WTC11 (cell line): ENCODE data around the gene NRSN2. TPM values are rescaled to one million over a fixed set of nuclear protein-coding genes. Genes with fewer than 3 reads are reported as not detected.

Experiments used
- AFF4 ChIP-seq: sonication (generic); formaldehyde crosslinking; IDR thresholded peaks from 2 replicates; pipeline ENCODE4 v1.8.1; 2023; ENCODE audit warnings: mild to moderate bottlenecking, missing genetic modification reagents, borderline replicate concordance
- ATF1 ChIP-seq: sonication (generic); formaldehyde crosslinking; IDR thresholded peaks from 2 replicates; pipeline ENCODE4 v1.8.1; 2023; ENCODE audit warnings: mild to moderate bottlenecking, moderate library complexity, missing genetic modification reagents
- ESRRA ChIP-seq: sonication (generic); formaldehyde crosslinking; IDR thresholded peaks from 2 replicates; pipeline ENCODE4 v1.8.1; 2022; ENCODE audit warnings: mild to moderate bottlenecking, missing genetic modification reagents, borderline replicate concordance
- FOXK1 ChIP-seq: sonication (generic); formaldehyde crosslinking; IDR thresholded peaks from 2 replicates; pipeline ENCODE4 v1.8.0; 2022; ENCODE audit warnings: mild to moderate bottlenecking, moderate library complexity, missing genetic modification reagents
- FOXP1 ChIP-seq: sonication (generic); formaldehyde crosslinking; IDR thresholded peaks from 2 replicates; pipeline ENCODE4 v1.8.0; 2022; ENCODE audit warnings: missing genetic modification reagents, mild to moderate bottlenecking, moderate library complexity, borderline replicate concordance
- HMGA2 ChIP-seq: fragments of 250-450 bp; sonication (Bioruptor Pico); IDR thresholded peaks from 2 replicates; pipeline ENCODE4 v1.4.0; 2021; ENCODE audit warnings: mild to moderate bottlenecking, moderate library complexity
- JUN ChIP-seq: sonication (generic); formaldehyde crosslinking; IDR thresholded peaks from 2 replicates; pipeline ENCODE4 v1.8.0; 2023; ENCODE audit warnings: mild to moderate bottlenecking, missing genetic modification reagents
- KAT7 ChIP-seq: sonication (generic); formaldehyde crosslinking; IDR thresholded peaks from 2 replicates; pipeline ENCODE4 v1.8.1; 2023; ENCODE audit warnings: missing genetic modification reagents, mild to moderate bottlenecking, borderline replicate concordance
- NR3C1 ChIP-seq: sonication (generic); formaldehyde crosslinking; conservative IDR thresholded peaks from 2 replicates; pipeline ENCODE4 v1.8.1; 2023; ENCODE audit warnings: low read depth, mild to moderate bottlenecking, missing genetic modification reagents
- ZBTB21 ChIP-seq: sonication (generic); formaldehyde crosslinking; IDR thresholded peaks from 2 replicates; pipeline ENCODE4 v1.8.1; 2023; ENCODE audit warnings: mild to moderate bottlenecking, missing genetic modification reagents, borderline replicate concordance
- ZNF138 ChIP-seq: sonication (generic); formaldehyde crosslinking; conservative IDR thresholded peaks from 2 replicates; pipeline ENCODE4 v1.8.1; 2022; ENCODE audit warnings: mild to moderate bottlenecking, moderate library complexity, missing genetic modification reagents
- ZNF219 ChIP-seq: sonication (generic); formaldehyde crosslinking; IDR thresholded peaks from 2 replicates; pipeline ENCODE4 v1.8.0; 2023; ENCODE audit warnings: missing genetic modification reagents, mild to moderate bottlenecking, borderline replicate concordance
- ZSCAN18 ChIP-seq: fragments of 250-450 bp; sonication (Bioruptor Pico); IDR thresholded peaks from 2 replicates; pipeline ENCODE4 v2.1.2; 2022; ENCODE audit warnings: mild to moderate bottlenecking, moderate library complexity
- total RNA-seq: library from RNA; stranded (reverse); gene quantifications from 3 replicates; pipeline ENCODE4 v1.2.3, GENCODE V29; 2021
- TF ChIP-seq, protein P1 (sequence below): sonication (generic); formaldehyde crosslinking; IDR thresholded peaks from 2 replicates; pipeline ENCODE4 v1.8.1; 2022; ENCODE audit warnings: missing genetic modification reagents, borderline replicate concordance
- TF ChIP-seq, protein P2 (sequence below): sonication (generic); formaldehyde crosslinking; IDR thresholded peaks from 2 replicates; pipeline ENCODE4 v1.8.1; 2023; ENCODE audit warnings: mild to moderate bottlenecking, moderate library complexity, missing genetic modification reagents
- TF ChIP-seq, protein P3 (sequence below): sonication (generic); formaldehyde crosslinking; IDR thresholded peaks from 2 replicates; pipeline ENCODE4 v1.8.1; 2022; ENCODE audit warnings: low read depth, missing genetic modification reagents, borderline replicate concordance
- TF ChIP-seq, protein P4 (sequence below): sonication (generic); formaldehyde crosslinking; IDR thresholded peaks from 2 replicates; pipeline ENCODE4 v1.8.0; 2023; ENCODE audit warnings: mild to moderate bottlenecking, missing genetic modification reagents
- TF ChIP-seq, protein P5 (sequence below): sonication (generic); formaldehyde crosslinking; IDR thresholded peaks from 2 replicates; pipeline ENCODE4 v1.8.1; 2023; ENCODE audit warnings: mild to moderate bottlenecking, missing genetic modification reagents

The NRSN2 gene
- total RNA-seq, 1 experiment from 2014 or later = 23.0 TPM

GRCh38 chr20:324177-325044 is 22.5 kb upstream of the NRSN2 start (continued):
- TF ChIP-seq, protein P1, sequence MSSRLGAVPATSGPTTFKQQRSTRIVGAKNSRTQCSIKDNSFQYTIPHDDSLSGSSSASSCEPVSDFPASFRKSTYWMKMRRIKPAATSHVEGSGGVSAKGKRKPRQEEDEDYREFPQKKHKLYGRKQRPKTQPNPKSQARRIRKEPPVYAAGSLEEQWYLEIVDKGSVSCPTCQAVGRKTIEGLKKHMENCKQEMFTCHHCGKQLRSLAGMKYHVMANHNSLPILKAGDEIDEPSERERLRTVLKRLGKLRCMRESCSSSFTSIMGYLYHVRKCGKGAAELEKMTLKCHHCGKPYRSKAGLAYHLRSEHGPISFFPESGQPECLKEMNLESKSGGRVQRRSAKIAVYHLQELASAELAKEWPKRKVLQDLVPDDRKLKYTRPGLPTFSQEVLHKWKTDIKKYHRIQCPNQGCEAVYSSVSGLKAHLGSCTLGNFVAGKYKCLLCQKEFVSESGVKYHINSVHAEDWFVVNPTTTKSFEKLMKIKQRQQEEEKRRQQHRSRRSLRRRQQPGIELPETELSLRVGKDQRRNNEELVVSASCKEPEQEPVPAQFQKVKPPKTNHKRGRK = 0 out of 2 replicates have a peak, but pooled peaks have one; percentile 18
- TF ChIP-seq HMGA2 (CRISPR knock-in tag) = no peak
- peak; percentile 78; the same call in 1 of the 2 replicates for TF ChIP-seq ZNF219
- TF ChIP-seq, protein P2, sequence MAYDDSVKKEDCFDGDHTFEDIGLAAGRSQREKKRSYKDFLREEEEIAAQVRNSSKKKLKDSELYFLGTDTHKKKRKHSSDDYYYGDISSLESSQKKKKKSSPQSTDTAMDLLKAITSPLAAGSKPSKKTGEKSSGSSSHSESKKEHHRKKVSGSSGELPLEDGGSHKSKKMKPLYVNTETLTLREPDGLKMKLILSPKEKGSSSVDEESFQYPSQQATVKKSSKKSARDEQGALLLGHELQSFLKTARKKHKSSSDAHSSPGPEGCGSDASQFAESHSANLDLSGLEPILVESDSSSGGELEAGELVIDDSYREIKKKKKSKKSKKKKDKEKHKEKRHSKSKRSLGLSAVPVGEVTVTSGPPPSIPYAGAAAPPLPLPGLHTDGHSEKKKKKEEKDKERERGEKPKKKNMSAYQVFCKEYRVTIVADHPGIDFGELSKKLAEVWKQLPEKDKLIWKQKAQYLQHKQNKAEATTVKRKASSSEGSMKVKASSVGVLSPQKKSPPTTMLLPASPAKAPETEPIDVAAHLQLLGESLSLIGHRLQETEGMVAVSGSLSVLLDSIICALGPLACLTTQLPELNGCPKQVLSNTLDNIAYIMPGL (CRISPR knock-in tag) = peak; percentile 61; the same call in 1 of the 2 replicates
- TF ChIP-seq ATF1 (CRISPR knock-in tag) = no peak
- no peak for TF ChIP-seq JUN
- peak; percentile 95 for TF ChIP-seq FOXK1 (CRISPR knock-in tag)
- TF ChIP-seq FOXP1 (CRISPR knock-in tag) = peak; percentile 96
- TF ChIP-seq ZNF138 (CRISPR knock-in tag) = 0 out of 2 replicates have a peak, but pooled peaks have one; percentile 36
- no peak for TF ChIP-seq ZSCAN18 (CRISPR knock-in tag)
- TF ChIP-seq AFF4 = no peak
- TF ChIP-seq ESRRA = peak; percentile 95
- TF ChIP-seq ZBTB21 (CRISPR knock-in tag) = no peak
- TF ChIP-seq, protein P3, sequence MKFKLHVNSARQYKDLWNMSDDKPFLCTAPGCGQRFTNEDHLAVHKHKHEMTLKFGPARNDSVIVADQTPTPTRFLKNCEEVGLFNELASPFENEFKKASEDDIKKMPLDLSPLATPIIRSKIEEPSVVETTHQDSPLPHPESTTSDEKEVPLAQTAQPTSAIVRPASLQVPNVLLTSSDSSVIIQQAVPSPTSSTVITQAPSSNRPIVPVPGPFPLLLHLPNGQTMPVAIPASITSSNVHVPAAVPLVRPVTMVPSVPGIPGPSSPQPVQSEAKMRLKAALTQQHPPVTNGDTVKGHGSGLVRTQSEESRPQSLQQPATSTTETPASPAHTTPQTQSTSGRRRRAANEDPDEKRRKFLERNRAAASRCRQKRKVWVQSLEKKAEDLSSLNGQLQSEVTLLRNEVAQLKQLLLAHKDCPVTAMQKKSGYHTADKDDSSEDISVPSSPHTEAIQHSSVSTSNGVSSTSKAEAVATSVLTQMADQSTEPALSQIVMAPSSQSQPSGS (CRISPR knock-in tag) = 0 out of 2 replicates have a peak, but pooled peaks have one; percentile 47
- TF ChIP-seq KAT7 (CRISPR knock-in tag) = no peak
- TF ChIP-seq NR3C1 = no peak
- TF ChIP-seq, protein P4, sequence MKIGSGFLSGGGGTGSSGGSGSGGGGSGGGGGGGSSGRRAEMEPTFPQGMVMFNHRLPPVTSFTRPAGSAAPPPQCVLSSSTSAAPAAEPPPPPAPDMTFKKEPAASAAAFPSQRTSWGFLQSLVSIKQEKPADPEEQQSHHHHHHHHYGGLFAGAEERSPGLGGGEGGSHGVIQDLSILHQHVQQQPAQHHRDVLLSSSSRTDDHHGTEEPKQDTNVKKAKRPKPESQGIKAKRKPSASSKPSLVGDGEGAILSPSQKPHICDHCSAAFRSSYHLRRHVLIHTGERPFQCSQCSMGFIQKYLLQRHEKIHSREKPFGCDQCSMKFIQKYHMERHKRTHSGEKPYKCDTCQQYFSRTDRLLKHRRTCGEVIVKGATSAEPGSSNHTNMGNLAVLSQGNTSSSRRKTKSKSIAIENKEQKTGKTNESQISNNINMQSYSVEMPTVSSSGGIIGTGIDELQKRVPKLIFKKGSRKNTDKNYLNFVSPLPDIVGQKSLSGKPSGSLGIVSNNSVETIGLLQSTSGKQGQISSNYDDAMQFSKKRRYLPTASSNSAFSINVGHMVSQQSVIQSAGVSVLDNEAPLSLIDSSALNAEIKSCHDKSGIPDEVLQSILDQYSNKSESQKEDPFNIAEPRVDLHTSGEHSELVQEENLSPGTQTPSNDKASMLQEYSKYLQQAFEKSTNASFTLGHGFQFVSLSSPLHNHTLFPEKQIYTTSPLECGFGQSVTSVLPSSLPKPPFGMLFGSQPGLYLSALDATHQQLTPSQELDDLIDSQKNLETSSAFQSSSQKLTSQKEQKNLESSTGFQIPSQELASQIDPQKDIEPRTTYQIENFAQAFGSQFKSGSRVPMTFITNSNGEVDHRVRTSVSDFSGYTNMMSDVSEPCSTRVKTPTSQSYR (CRISPR knock-in tag) = peak; percentile 65; the same call in 1 of the 2 replicates
- TF ChIP-seq, protein P5, sequence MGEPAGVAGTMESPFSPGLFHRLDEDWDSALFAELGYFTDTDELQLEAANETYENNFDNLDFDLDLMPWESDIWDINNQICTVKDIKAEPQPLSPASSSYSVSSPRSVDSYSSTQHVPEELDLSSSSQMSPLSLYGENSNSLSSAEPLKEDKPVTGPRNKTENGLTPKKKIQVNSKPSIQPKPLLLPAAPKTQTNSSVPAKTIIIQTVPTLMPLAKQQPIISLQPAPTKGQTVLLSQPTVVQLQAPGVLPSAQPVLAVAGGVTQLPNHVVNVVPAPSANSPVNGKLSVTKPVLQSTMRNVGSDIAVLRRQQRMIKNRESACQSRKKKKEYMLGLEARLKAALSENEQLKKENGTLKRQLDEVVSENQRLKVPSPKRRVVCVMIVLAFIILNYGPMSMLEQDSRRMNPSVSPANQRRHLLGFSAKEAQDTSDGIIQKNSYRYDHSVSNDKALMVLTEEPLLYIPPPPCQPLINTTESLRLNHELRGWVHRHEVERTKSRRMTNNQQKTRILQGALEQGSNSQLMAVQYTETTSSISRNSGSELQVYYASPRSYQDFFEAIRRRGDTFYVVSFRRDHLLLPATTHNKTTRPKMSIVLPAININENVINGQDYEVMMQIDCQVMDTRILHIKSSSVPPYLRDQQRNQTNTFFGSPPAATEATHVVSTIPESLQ (CRISPR knock-in tag) = no peak
